ENCODE data around the gene SLC10A3.
A peak's percentile ranks its signal among the peaks of the same experiment; 100 is the strongest.

The SLC10A3 gene

DNA sequence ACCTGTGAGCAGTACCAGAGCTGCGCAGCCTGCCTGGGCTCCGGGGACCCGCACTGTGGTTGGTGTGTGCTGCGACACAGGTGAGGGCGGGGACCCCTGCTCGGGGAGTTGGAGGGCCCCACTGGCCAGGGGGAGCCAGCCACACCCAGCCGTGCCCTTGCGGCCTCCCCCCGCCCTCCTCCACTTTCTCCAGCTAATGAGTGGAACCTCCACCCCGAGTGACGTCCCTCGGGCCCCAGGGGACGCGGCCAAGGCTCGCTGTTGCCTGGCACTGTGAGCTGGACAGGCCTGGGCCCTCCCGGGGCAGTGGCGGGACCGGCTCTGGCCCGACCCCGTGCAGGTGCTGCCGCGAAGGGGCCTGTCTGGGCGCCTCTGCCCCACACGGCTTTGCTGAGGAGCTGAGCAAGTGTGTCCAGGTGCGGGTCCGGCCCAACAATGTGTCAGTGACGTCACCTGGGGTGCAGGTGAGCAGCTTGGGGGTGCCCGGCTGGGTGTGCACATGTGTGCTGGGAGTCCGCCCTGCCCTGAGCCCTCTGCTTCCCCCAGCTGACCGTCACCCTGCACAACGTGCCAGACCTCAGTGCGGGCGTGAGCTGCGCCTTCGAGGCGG, 26.7 kb downstream of the SLC10A3 start:
- DNase-seq (ENCODE audit: low read depth): no peak

GRCh38 chrX:154462396-154462795, 28.0 kb downstream of the SLC10A3 start:
- DNase-seq (ENCODE audit: low read depth): no peak

DNA sequence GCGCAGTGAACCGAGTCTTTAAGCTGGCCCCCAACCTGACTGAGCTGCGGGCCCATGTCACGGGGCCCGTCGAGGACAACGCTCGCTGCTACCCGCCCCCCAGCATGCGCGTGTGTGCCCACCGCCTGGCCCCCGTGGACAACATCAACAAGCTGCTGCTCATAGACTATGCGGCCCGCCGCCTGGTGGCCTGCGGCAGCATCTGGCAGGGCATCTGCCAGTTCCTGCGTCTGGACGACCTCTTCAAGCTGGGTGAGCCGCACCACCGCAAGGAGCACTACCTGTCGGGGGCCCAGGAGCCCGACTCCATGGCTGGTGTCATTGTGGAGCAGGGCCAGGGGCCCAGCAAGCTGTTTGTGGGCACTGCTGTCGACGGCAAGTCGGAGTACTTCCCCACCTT, 30.1 kb downstream of the SLC10A3 start:
- no peak for DNase-seq (ENCODE audit: low read depth)

GRCh38 chrX:154459832-154460231, 30.6 kb downstream of the SLC10A3 start:
- DNase-seq (ENCODE audit: low read depth): no peak

DNA sequence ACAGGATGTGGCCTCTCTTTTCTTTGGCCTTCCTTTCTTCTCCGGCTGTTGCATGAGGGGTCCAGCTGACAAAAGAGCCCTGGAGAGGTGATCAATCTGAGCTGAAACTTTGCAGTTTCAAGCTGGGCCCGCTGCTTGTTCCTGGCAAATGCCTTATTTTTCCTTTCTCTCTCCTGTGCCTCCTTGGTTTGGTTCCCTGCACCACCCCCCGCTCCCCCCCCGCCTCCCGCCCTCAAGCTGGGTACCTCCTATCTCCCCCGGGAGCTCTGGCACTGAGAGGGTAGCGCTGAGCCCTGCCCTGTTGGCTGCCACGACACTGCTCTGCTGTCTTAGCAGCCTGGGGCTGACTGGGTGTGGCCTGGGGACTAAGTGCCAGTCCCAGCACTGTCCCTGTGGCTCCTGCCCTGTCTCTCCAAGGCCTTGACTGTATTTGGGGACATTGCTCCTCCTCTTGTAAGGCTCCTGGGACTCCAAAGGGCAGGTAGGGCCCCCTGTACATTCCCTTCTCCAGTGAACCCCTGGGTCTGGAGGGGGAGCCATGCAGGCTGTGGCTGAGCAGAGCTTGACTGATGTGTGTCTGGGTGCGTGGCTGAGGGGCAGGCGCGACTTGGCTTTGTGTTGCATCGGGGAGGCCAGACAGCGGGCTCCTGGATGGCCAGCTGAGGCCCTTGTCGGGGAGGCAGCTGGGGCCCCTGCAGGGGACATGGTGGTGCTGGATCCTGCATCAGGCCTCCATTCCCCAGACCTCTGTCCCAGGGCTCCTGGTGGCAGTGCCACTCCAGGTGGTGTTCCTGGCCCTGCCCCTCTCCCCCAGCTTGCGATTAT, 31.3 kb downstream of the SLC10A3 start:
- no peak for DNase-seq (ENCODE audit: low read depth)

- DNase-seq (ENCODE audit: low read depth): peak; percentile 43
These were observed 32.1 kb downstream of the SLC10A3 start, which contains the start of gene PLXNA3 for GRCh38 chrX:154458116-154458953. Gene PLXNA3, plus strand, starts transcription at chrX:154458281. Its CDS starts 1,903 bp downstream, at chrX:154460184.

DNA sequence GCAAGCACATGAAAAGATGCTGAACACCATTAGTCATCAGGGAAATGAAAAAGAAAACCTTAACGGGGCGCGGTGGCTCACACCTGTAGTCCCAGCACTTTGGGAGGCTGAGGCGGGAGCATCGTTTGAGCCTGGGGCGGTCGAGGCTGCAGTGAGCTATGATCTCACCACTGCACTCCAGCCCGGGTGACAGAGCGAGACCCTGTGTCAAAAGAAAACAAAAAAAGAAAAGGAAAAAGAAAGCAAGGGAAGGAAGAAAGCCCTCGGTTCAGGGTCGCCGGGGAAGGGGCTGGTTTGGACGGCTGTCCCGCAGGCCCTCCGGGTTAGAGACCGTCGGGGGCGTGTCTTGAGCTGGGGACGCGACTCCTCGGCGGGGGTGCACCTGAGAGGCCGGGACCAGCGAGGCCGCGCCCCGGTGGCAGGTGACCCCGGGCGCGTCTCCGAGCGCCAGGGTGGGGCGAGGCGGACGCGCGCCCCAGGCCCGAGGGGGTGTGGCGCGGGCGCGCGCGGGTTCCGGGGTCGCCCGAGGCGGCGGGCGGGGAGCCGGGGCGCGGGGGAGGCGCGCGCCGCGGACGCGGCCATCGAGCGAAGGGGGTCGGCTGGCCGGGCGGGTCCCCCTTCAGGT, 32.8 kb downstream of the SLC10A3 start:
- DNase-seq (ENCODE audit: low read depth): peak; percentile 13

GRCh38 chrX:154452823-154453222, 37.6 kb downstream of the SLC10A3 start:
- DNase-seq (ENCODE audit: low read depth): no peak

GRCh38 chrX:154450312-154450711, 40.1 kb downstream of the SLC10A3 start:
- DNase-seq (ENCODE audit: low read depth): no peak

- no peak for DNase-seq (ENCODE audit: low read depth)
These were observed 40.8 kb downstream of the SLC10A3 start for GRCh38 chrX:154449618-154450017.

- DNase-seq (ENCODE audit: low read depth): no peak
These were observed 41.9 kb downstream of the SLC10A3 start for GRCh38 chrX:154448484-154448883.

DNA sequence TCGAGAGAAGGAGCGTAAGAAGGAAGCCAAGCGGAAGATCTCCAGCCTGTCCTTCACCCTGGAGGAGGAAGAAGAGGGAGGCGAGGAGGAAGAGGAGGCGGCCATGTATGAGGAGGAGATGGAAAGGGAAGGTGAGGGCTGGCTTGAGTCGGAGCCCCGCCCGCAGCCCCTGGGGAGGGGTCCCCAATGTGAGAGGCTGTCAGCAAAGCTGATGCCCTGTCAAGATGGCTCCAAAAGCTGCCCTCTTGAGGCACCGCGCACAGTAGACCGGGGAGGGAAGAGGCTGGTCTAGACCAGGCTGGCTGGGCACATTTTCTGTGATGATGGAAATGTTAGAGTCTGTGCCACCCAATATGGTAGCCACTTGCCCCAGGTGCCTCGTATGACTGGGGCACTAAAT, 44.0 kb downstream of the SLC10A3 start:
- no peak for DNase-seq (ENCODE audit: low read depth)

GRCh38 chrX:154445776-154446175, 44.7 kb downstream of the SLC10A3 start:
- no peak for DNase-seq (ENCODE audit: low read depth)

GRCh38 chrX:154444755-154445246, 45.6 kb downstream of the SLC10A3 start:
- DNase-seq (ENCODE audit: low read depth): no peak

DNA sequence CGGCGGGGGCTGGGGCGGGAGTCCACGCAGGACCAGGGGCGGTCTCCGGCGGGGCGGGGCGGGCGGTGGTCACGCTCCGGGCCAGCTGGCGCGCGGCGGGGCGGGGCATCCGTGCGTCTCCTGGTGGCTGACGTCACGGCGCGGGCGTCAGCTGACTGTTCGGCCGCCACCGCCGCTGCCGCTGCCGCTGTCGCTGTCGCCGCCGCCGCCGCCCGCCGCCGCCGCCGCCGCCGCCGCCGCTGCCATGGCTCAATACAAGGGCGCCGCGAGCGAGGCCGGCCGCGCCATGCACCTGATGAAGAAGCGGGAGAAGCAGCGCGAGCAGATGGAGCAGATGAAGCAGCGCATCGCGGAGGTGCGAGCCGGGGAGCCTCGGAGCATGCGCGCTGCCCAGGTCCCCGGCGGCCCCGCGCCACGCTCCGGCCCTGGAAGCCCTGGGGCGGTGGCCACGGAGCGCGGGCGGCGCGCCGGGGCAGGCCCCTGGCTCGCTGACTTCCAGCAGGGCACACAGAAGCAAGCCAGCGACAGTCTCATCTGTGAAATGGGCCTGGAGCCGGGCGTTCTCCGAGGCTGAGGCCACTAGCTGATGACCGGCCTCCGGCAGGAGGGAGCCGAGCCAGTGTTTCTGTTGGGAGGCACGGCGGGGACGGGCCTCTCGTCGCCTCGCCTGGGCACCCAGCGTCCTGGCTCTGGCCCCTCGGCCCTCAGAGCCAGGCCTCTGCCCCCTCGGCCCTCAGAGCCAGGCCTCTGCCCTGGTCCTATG, 46.3 kb downstream of the SLC10A3 start, which contains the start of gene FAM50A:
FAM50A (plus strand) TSS at position 150 of the 763 bp plus-strand sequence; CDS start at position 245, 95 bp downstream.
- DNase-seq (ENCODE audit: low read depth): peak; percentile 49

DNA sequence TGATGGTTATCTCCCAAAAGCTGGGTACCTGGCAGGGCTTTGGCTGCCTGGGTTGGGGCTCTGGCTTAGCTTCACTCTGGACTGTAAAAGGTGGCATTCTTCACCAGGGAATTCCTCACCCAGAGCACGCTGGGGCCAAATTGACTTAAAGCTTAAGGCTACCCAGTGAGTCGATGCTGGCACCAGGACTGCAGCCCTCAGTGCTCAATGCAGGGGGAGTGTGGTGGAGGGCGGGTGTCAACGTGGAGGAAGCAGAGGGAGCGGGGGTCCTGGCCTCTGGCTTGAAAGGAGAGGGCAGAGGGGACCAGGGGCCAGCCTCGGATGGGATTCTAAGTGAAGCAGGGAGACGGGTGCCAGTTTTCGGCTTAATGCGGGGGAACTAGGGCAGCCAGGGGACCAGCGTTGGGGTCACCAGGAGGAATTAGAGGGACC, 46.9 kb downstream of the SLC10A3 start:
- DNase-seq (ENCODE audit: low read depth): no peak

GRCh38 chrX:154441984-154442707, 48.3 kb downstream of the SLC10A3 start:
- no peak for DNase-seq (ENCODE audit: low read depth)

DNA sequence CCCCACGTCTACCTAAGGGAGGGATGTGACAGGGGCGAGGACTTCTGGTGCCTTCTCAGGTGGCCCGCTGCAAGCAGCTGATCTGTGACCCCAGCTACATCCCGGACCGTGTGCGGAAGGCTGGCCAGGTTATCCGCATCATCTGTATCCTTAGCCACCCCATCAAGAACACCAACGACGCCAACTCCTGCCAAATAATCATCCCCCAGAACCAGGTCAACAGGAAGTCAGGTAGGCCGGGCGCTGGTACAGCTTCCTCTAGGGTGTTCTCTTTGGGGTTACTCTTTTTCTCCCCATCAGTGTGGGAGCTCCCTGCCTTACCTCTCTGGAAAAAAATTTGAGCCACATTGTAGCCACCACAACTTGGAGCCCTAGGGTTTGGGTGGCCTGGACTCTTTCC, 48.9 kb downstream of the SLC10A3 start:
- DNase-seq (ENCODE audit: low read depth): no peak

DNA sequence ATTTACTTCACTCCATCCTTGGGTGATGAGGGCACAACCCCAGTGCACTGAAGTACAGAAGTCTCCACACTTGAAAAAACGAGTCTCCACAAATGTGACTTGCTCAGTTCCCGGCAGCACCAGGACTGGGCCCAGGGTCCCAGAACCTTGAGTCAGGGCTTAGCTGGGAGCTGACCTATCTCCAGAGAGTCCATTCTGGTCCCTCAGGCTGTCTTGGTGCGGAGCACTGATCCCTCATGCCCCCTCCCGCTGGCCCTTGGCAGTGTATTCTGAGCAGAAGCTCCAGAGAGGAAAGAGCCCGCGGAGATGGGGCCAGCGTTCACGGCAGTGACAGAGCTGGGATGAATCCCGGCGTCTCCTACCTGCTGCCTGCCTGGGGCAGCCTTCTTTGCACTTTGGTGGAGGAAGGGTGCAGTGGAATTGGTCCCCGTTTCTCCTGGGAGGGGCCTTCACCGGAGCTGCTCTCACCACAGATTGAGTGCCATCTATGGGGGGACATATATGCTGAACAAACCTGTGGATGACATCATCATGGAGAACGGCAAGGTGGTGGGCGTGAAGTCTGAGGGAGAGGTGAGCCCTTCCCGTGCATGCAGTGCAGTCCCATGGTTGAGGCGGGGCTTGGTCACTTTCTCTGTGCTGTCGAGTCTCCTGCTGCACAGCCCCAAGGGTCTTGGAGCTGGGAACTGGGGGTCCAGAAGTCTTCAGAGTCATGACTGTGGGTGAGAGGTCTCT, 49.6 kb downstream of the SLC10A3 start:
- DNase-seq (ENCODE audit: low read depth): no peak

GRCh38 chrX:154439841-154440240, 50.6 kb downstream of the SLC10A3 start:
- DNase-seq (ENCODE audit: low read depth): no peak
